Vagina (tissue), 2 donors: ENCODE results near the gene WDR7.

Experiments
- CTCF ChIP-seq, 3 experiments: fragments of 450-650 bp in 2 of 3; fragments of 200-600 bp in 1 of 3; sonication (generic) in 1 of 3; IDR thresholded peaks; one replicate each; pipeline ENCODE4 v1.5.1; 2017 to 2019; ENCODE audit warnings: antibody characterized with exemption in 3 of 3, mild to moderate bottlenecking in 2 of 3, moderate library complexity in 2 of 3
- POLR2A ChIP-seq, 2 donors: fragments of 450-650 bp; IDR thresholded peaks; one replicate each; pipeline ENCODE4 v1.6.1; 2017; ENCODE audit warnings: antibody characterized with exemption in 2 of 2, mild to moderate bottlenecking in 2 of 2, moderate library complexity in 2 of 2

GRCh38 chr18:57085371-57085770 is 434.2 kb downstream of the WDR7 start:
- no peak for TF ChIP-seq POLR2A (IDR thresholded peaks at IDR 0.05)
- no peak for TF ChIP-seq CTCF (IDR thresholded peaks at IDR 0.05)
